Right lobe of liver (tissue), 6 donors: ENCODE measurements around the gene ZNF697. TPM values are rescaled to one million over a fixed set of nuclear protein-coding genes. Genes with fewer than 3 reads are reported as not detected.

Experiments used
- ATAC-seq, 4 donors: fragments of 200-7000 bp; cut with Tn5 transposase; one replicate each; pipeline ENCODE4 v1.9.1; 2020; ENCODE audit warnings: mild to moderate bottlenecking in 4 of 4, moderate library complexity in 4 of 4
- DNase-seq, 3 donors: peaks; one replicate each; pipeline ENCODE4 v3.0.0-alpha.2; 2020
- H3K27ac ChIP-seq, 3 donors: fragments of 200-600 bp; one replicate each; pipeline ENCODE4 v1.8.0; 2022
- H3K27me3 ChIP-seq, 2 donors: fragments of 200-600 bp; one replicate each; pipeline ENCODE4 v1.8.0; 2022
- H3K36me3 ChIP-seq, 4 donors: fragments of 200-600 bp; sonication (generic) in 1 of 4; one replicate each; pipeline versions ENCODE4 v1.5.1 to v1.8.0; 2017 to 2022; ENCODE audit warnings: control low read depth in 1 of 4
- H3K4me1 ChIP-seq, 4 donors: fragments of 200-600 bp; sonication (generic) in 1 of 4; one replicate each; pipeline versions ENCODE4 v1.5.1 to v1.8.0; 2017 to 2022; ENCODE audit warnings: control low read depth in 1 of 4
- H3K4me3 ChIP-seq, 3 donors: fragments of 200-600 bp; one replicate each; pipeline ENCODE4 v1.8.0; 2022
- H3K9me3 ChIP-seq, 4 donors: fragments of 200-600 bp; sonication (generic) in 1 of 4; one replicate each; pipeline versions ENCODE4 v1.5.1 to v1.8.0; 2017 to 2022; ENCODE audit warnings: control low read depth in 1 of 4
- CTCF ChIP-seq, 4 donors: fragments of 200-600 bp in 3 of 4; fragments of 450-650 bp in 1 of 4; IDR thresholded peaks; one replicate each; pipeline versions ENCODE4 v1.5.1 to v1.8.0; 2016 to 2022; ENCODE audit warnings: antibody characterized with exemption in 4 of 4, mild to moderate bottlenecking in 2 of 4
- POLR2A ChIP-seq: fragments of 450-650 bp; IDR thresholded peaks from one replicate; pipeline ENCODE4 v1.6.1; 2017; ENCODE audit warnings: antibody characterized with exemption, mild to moderate bottlenecking
- WGBS: methylation state at CpG from one replicate; pipeline ENCODE4 v1.1.6; 2018; ENCODE audit warnings: low coverage, low lambda C conversion rate; ENCODE audit not compliant: insufficient coverage; ENCODE audit errors: missing lambda C conversion rate; 5-methylcytosine and 5-hydroxymethylcytosine counted together
- intact Hi-C, 2 donors: fragments of 100-400 bp; cut with DNase I; formaldehyde crosslinking; loops; one replicate each; pipeline versions ENCODE4 v1.11.2 to v1.14.1; 2022
- total RNA-seq, 6 experiments: library from RNA; depleted of rRNA in 2 of 6; stranded (reverse); fragments of >200 nt in 2 of 6; fragmentation: NEBNext Ultra II Directional in 3 of 6; extraction: Animal tissue kit (Norgen Biotek cat#: 25700) in 3 of 6; gene quantifications; one replicate each; pipeline versions ENCODE4 v1.1.0 to v1.2.4, GENCODE V29; 2016 to 2023
- donor health status: DM: no; HTN: yes; CAD: no.
- donor health status: DM: no; HTN: no; CAD: no.
- donor health status: DM: no; HTN: no; CAD: no.
- donor health status: DM: no; HTN: yes; CAD: no.
- donor health status: DM: no; HTN: yes; CAD: no.

The ZNF697 gene
- total RNA-seq, 6 experiments from 2014 or later = 2.6 to 6.9 (median 3.4) TPM

- no peaks in the 10 kb centered on the region for H3K27me3 ChIP-seq
- peaks cover 0 to 21% (median 6%) of the 10 kb centered on the region in 4 donors for H3K4me1 ChIP-seq
- ATAC-seq (peak; percentile 62 to 85 (median 74)), DNase-seq (no peak)
- peak overlapping the region in 1 of 3 donors; percentile 45 for H3K27ac ChIP-seq
- H3K36me3 ChIP-seq = no peaks in the 10 kb centered on the region
- no peak for TF ChIP-seq CTCF (IDR thresholded peaks at IDR 0.05)
- no peak for TF ChIP-seq POLR2A
- intact Hi-C loops = no loop called here
- H3K9me3 ChIP-seq = no peaks in the 10 kb centered on the region
- 23% methylated on average over 1 of the region's 1 CpG for WGBS
- H3K4me3 ChIP-seq = no peak overlapping the region
Observed at GRCh38 chr1:119655154-119655553, 7.1 kb upstream of the ZNF697 start.

GRCh38 chr1:119653839-119654170, 5.7 kb upstream of the ZNF697 start:
- Histone ChIP-seq H3K4me1 (peaks cover 0 to 18% (median 5%) of the 10 kb centered on the region in 4 donors), H3K27me3 (no peaks in the 10 kb centered on the region), H3K27ac (peak overlapping the region in 2 of 3 donors; percentile 9 to 28), H3K9me3 (no peaks in the 10 kb centered on the region), H3K4me3 (no peak overlapping the region), H3K36me3 (no peaks in the 10 kb centered on the region)
- TF ChIP-seq POLR2A (no peak), CTCF (IDR thresholded peaks at IDR 0.05) (no peak)
- intact Hi-C loops = no loop called here
- WGBS = 41% methylated on average over 3 of the region's 3 CpGs
- ATAC-seq = peak in 3 of 4 donors; percentile 36 to 57 (median 49)
- no peak for DNase-seq

GRCh38 chr1:119653135-119653838, 5.2 kb upstream of the ZNF697 start:
- Histone ChIP-seq H3K27ac (no peak overlapping the region), H3K4me1 (peaks cover 0 to 18% (median 5%) of the 10 kb centered on the region in 4 donors), H3K36me3 (no peaks in the 10 kb centered on the region), H3K27me3 (no peaks in the 10 kb centered on the region), H3K9me3 (no peaks in the 10 kb centered on the region), H3K4me3 (no peak overlapping the region)
- DNase-seq (no peak), ATAC-seq (peak in 1 of 4 donors; percentile 10)
- TF ChIP-seq CTCF (IDR thresholded peaks at IDR 0.05) = no peak
- no peak for TF ChIP-seq POLR2A
- WGBS = 80% methylated on average over 4 of the region's 4 CpGs
- intact Hi-C loops = no loop called here

GRCh38 chr1:119652587-119652986, 4.5 kb upstream of the ZNF697 start:
- DNase-seq (no peak), ATAC-seq (no peak)
- no peaks in the 10 kb centered on the region for H3K27me3 ChIP-seq
- H3K4me3 ChIP-seq = no peak overlapping the region
- no peaks in the 10 kb centered on the region for H3K9me3 ChIP-seq
- H3K27ac ChIP-seq = no peak overlapping the region
- no peak for TF ChIP-seq CTCF (IDR thresholded peaks at IDR 0.05)
- TF ChIP-seq POLR2A = no peak
- peaks cover 0 to 18% (median 5%) of the 10 kb centered on the region in 4 donors for H3K4me1 ChIP-seq
- H3K36me3 ChIP-seq = no peaks in the 10 kb centered on the region
- 95% methylated on average over 4 of the region's 4 CpGs for WGBS
- intact Hi-C loops = no loop called here
